GM19395 (cell line): ENCODE data around the gene KCNQ5.
"Not testable (repeated sequence)": the region's sequence is repeated elsewhere in the genome, so short reads cannot be mapped to it uniquely, and the experiment has no call there.

Source experiments
- ATAC-seq: cut with Tn5 transposase; IDR thresholded peaks from one replicate; pipeline ENCODE4 v1.9.1; 2021; ENCODE audit warnings: mild to moderate bottlenecking, moderate library complexity; ENCODE audit not compliant: unreplicated experiment

Gene KCNQ5

DNA sequence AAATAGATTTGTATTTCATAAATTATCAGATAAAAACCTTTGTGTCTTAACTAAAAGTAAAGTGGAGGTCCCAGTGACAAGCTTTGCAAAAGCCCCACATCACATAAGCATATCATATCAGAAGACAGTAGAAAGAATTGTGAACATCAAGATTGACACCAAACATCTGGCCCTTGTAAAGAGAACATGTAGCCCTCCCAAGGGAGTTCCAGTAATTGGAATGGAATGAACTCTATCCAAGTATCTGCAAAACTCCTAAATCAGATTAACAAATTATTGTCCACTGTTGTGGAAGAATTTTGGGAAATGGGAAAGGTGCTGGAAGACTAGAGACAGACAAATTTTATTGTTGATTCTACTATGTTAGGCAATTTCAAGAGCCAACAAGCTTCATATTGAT lies 268.8 kb downstream of the KCNQ5 start:
- ATAC-seq = no peak

DNA sequence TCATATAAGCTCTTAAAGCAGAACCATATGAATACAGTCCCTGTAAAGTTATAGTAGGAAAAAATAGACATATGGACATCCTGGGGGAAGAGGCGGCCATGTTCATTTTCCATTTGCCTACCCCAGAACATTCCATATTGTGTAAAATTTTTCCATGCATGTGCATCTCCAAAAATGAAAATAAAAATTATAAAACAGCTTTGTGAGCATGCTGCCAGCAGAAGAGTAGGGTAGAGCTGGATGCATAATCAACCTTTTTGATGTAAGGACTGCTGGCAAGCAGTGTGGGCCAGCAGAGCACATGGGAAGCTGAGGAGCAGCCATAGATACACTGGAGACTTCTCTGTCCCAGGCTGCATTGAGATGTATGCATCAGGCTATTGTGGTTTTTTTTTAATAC lies 271.0 kb downstream of the KCNQ5 start:
- no peak for ATAC-seq

DNA sequence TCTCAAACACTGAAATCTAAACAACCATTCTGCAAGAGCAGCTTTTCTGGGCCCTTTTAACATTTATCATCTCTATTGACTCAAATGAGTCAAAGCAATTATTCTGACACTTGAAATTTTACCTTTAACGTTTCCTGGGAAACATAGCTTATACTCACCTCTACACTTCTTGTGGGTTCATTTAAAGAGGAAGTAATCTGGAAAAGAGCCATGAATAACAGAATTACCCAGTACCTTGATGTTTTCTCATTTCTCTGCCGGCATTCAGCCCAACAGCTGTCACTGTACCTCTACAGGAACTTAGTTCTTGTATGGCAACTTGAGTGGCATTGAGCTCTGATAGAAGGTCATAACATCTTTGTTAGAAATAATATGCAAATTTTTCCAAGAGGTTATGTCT lies 272.2 kb downstream of the KCNQ5 start:
- ATAC-seq = no peak

DNA sequence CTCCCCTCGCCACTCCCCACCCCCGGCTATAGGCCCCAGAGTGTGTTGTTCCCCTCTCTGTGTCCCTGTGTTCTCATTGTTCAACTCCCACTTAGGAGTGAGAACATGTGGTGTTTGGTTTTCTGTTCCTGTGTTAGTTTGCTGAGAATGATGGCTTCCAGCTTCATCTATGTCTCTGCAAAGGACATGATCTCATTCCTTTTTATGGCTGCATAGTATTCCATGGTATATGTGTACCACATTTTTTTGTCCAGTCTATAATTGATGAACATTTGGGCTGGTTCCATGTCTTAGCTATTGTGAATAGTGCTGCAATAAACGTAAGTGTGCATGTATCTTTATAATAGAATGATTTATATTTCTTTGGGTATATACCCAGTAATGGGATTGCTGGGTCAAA lies 276.4 kb downstream of the KCNQ5 start:
- not testable (repeated sequence) for ATAC-seq

DNA sequence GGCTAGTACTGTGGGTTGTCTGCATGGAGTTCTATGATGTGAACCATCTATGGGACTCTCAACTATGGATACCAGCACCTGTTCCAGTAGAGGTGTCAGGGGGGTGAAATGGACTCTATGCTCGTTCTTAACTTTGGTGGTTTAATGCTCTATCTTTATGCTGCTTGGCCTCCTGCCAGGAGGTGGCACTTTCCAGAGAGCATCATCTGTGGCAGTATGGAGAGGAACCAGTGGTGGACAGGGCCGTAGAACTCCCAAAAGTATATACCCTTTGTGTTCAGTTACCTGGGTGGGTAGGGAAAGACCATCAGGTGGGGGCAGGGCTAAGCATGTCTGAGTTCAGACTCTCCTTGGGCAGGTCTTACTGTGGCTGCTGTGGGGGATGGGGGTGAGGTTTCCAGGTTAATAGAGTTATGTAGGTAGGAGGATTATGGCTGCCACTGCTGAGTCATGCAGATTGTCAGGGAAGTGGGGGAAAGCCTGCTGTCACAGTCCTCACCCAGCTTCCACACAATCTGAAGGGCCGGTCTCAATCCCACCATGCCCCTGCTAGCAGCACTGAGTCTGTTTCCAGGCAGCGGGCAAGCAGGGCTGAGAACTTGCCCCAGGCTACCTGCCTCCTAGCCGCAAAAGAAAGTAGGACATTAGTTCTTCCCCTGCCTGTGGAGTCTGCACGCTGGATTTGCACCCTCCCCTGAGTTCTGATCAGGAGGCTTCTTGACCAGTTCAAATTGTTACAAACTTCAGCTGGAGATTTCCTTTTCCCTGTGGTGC lies 284.0 kb downstream of the KCNQ5 start:
- ATAC-seq = no peak

DNA sequence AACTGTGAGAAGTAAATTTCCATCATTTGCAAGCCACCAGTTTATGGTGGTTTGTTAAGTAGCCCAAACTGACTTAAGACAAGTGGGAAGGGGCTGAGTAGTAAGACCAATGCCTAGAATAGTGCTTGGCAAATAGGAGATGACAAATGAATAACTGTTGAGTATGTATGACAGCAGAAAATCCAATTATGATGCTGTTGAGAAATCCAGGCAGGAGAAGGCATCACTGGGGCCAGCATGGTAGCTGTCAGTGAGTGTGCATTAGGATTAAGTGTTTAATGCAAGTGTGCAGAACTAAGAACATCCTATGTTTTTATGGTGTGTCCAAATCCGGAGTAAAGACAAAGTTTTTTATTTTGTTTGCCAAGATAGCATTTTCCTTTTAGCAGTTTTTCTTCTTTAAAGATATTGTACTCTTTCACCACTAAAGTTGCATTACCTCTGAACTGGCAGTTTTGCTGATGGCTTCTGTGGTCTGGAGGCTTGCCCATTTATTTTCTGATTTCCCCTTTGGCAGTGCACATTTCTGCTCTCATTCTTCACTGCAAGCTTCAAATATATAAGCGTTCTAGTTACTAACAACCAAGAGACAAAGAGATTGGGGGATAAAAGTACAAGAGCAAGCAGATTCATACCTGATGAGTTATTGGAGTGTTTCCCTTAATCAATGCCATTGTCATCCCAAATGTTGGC lies 289.7 kb downstream of the KCNQ5 start:
- no peak for ATAC-seq

DNA sequence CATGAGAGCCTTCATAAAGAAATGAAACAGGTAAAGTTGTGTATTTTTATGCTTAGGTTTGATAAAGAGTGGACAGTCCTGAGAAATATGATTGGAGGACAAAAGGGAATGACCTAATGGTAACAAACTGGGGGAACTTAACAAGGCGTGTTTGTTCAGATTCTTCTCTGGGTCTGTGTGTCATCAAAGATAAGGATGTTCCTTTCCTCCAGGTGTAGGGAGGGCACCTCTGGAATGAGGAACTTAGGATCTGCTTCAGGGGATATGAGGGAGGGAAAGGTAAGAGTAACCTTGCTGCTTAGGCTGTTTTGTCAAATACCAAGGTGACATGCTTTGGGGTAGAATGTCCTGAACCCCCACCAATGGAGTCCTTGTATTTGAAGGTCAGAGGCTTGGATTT lies 291.9 kb downstream of the KCNQ5 start:
- ATAC-seq = no peak

DNA sequence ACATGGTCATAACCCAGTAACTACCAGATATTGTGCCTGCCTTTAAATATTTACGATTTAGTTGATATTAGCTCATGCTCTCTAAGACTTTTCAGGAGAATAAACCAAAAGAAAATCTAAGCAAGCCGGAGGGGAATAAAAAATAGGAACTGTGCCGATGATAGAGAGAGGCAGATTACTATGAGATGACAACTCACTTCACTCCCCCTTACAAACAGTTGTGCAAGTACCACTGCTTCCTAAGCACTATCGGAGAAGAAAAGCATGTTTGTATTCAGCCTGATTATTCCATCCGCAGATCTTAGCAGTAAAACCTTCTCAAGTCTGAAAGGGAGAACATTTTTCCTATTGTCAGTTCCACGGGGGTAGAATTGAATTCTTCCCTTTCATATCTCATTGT lies 294.4 kb downstream of the KCNQ5 start:
- no peak for ATAC-seq

DNA sequence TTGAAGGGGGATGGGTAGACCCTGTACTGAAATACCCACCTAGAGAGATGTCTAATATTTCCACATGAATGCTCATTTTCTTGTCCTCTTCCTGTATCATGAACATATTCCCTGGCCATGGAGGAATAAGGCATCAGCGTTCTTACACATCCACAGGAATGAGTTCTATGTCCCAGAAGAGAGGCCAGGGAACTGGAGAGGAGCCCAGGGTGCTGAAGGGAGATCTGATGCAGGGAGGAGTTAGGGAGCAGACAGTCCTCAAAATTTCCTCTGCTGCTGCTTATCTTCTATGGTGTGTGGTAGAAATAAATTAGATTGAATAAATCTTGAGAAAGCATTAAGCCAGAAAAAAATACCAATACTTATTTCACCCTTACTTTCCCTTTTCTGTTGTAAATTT lies 295.0 kb downstream of the KCNQ5 start:
- ATAC-seq = no peak

DNA sequence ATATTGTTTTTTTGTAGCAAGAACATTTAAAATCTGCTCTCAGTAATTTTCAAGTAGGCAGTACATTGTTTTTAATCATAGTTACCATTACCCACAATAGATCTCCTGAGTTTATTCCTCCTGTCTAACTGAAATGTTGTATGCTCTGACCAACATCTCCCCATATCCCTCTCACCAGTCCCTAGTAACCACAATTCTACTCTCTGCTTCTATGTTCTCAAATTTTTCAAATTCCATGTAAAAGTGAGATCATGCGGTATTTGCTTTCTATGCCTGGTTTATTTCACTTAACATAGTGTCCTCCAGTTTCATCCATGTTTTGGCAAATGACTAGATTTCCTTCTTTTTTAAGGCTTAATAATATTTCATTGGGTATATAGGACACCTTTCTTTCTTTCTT lies 300.5 kb downstream of the KCNQ5 start:
- ATAC-seq = no peak

DNA sequence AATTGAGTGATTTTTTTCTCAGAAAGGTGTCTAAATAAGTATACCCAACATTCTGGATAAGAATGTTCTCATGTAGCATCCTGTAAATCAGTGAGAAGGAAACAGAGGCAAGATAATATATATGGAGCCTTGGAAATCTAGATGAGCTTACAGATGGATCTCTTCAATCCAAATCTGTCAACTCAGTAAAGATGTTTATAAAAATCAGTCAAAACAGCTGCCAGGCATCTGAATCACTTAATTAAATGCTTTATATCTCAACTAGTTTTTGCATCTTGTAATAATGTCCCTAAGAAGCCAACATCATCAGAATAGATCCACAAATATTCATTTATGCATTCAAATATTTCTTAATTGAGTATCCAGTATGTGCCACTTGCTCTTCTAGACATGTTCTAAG lies 303.3 kb downstream of the KCNQ5 start:
- ATAC-seq = no peak

DNA sequence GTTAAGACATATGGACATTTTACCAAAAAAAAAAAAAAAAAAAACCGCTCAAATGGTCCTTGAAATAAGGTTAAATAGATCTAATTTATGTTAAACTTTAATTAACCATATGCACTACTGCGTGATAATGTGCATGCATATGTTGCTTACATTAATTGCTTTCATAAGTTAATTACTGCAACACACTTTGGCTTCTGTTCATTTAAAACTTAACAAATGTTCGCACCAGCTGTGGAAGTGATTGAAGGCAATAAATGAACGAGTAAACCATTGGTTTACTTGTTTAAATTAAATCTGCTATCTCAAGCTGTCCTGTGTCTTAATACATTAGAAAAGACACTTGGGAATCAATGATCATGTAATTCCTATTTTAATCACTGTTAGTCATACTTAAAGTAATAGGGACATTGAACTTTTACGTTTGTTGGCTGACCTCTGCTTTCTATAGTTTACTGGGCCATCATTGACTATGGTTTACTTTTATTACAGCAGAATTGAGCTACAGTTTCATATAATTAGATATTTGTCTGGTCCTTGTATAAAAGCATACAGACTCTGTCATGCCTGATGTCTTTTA lies 308.8 kb downstream of the KCNQ5 start:
- ATAC-seq = no peak

DNA sequence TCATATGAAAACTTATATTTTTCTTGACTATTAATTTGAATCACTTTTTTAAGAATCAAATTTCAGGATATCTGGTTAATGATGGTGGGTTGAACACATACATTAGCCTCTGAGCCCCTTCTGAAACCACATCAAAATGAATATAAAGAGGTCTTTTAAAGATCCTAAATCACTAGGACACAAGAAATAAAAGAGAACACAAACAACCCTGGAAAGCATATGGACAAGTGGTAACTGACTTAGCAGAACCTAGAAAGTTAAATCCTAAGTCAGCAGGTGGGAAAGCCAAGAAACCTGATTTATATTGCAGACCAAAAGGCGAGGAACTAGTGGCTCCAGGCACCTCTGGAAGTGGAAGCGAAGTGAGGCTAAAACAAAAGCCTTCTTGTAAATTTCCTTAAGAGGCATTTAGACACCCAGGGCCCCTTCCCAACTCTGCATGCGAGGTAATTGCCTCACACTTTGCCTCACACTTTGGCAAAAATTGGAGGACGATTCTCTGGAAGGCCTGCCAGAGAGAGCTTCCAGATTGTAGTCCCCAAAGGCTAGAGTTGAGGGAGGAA lies 309.5 kb downstream of the KCNQ5 start:
- ATAC-seq = no peak

DNA sequence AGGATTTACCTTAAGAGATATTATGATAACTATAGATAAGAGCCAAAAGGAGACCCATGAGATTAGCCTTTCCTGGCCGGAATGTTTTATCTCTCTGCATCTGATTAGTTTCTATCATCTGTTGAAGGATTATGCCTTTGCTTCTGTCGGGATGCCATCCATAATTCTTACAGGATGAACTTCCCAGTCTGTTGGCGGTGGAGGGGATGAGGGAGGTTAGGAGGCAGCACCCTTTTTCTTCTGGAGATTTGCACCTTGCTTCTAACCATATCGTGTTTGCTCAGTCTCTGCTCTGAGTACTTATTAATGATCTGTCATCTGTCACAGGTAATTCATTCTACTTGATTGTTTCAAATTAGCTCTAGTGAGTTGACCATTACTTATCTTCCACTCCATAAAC lies 311.4 kb downstream of the KCNQ5 start:
- ATAC-seq = no peak

DNA sequence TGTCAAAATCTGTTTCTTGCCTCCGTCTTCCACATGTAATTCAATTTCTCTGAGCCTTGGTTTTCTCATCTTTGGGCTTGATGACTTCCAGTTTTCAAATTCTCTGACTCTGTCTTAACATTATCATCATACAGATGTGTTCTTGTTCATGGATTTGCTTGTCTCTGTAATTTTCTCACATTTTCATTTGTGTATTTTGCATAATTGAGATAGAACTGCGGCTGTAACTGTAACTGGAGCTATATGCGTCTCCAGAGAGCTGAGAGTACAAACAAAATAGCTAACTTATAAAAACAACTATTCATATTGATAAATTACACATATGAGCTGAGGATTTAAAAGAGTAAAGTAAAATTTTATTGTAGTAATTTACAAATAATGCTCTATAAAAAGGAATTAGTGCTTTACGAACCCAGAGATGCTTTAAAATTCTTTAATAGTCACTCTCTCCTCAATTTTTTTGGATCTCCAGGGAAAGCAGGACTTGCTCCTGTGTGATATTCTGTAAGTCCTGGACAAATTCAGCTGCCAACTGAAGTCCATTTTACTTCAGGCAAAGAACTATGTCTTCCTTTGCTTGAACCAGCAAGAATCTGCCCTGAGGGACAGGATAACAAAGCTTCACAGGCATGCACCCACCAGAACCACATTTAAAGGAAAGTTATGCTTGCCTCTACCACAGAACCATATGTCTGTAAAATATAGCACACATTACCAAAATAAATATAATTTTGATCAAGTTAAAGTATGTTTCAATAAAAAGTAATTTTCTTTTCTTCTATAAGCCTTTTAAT lies 315.1 kb downstream of the KCNQ5 start:
- no peak for ATAC-seq

DNA sequence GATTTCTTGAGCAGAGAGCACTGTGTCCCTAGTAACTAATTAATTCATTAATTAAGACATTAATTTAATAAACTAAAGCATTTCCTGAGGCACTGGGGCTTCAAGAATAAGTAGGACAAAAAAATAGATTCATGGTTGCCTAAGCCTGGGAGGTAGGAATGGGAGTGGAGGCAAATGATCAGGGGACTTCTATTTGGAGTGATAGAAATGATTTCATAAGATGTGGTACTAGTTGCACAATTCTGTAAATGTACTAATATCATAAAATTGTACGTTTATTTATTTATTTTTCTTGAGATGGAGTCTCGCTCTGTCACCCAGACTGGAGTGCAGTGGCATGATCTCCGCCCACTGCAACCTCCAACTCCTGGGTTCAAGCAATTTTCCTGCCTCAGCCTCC lies 316.2 kb downstream of the KCNQ5 start:
- ATAC-seq = no peak

DNA sequence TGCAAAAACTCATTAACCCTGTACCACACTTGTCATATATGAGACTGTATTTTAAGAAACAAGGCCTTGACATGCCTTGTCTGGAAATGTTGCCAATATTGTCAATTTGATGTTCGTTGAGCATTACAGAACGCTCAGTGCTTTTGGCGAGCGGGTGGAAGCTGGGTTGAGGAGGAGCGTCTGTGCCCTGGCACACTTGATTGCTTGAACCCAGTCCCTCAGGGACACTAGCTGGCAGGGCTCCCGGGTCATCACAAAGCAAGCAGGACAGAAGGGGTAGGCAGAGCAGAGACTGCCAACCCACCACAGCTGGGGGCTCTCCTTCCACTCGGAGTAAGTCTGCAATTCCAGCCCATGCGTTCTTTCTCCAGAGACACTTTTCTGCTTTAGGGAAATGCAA lies 317.1 kb downstream of the KCNQ5 start:
- no peak for ATAC-seq

DNA sequence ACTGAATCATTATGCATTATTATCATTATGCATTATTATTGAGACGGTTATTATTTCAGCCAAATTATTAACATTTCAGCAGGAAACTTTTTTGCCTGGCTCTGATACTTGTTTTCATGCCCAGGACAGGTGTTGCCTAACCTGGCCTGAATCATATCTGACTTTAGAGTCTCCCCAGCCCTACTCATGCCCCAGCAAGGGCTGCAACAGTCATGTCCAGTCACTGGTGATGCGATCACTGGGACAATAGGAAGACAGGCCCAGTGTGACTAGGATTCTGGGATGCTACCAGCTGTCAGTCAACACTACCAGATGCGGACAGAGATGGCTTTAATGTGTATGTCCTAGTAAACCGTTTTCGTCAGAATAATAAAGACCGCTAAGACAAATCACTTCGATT lies 318.4 kb downstream of the KCNQ5 start:
- no peak for ATAC-seq

DNA sequence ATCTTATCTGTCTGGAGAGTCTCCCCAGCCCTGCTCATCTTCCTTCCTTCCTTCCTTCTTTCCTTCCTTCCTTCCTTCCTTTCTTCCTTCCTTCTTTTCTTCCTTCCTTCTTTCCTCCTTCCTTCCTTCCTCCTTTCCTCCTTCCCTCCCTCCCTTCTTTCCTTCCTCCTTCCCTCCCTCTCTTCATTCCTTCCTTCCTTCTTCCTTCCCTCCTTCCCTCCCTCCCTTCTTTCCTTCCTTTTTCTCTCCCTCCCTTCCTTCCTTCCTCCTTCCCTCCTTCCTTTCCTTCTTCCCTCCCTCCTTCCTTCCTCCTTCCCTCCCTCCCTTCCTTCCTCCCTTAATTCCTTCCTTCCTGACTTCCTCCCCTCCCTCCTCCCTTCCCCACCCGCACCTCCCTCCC lies 319.4 kb downstream of the KCNQ5 start:
- no peak for ATAC-seq

DNA sequence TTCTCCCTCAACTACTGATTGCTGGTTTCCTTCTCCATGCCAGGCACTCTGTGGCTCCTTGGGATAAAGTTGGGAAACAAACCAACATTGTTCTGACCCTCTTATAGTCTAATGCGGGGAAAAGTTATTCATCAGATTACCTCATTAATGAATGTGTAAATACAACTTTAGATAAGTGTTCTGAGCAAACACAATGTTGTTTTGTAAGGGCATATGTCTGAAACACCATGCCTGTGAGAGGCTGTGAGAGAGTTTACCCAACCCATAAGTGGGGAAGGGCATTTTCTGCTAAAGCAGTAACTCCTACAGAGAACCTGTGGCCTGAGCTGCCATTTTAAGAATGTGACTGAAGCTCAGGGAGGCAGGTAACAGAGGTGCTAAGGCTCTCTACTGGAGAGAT lies 319.9 kb downstream of the KCNQ5 start:
- ATAC-seq = no peak

DNA sequence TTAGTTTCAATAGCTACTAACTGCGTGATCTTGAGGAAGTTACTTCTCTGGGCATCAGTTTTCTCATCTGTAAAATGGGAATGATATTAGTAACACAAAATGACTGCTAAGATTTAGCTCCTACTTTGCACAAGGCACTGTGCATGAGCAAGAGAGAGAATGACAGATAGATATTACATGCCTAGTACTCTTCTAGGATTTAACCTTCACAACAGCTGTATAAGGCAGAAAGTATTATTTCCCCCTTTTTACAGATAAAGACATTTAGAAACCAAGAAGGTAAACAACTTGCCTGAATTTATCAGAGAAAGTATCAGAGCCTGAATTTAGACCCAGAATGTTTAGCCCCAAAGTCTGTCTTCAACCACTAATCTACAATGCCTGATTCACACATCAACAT lies 321.8 kb downstream of the KCNQ5 start:
- ATAC-seq = no peak
